HG02870 (cell line): ENCODE measurements around the gene SMG9.
"Not testable (repeated sequence)": the region's sequence is repeated elsewhere in the genome, so short reads cannot be mapped to it uniquely, and the experiment has no call there.

Experiments
- ATAC-seq: cut with Tn5 transposase; IDR thresholded peaks from one replicate; pipeline ENCODE4 v1.9.1; 2021; ENCODE audit warnings: mild to moderate bottlenecking, moderate library complexity; ENCODE audit not compliant: unreplicated experiment

The SMG9 gene

GRCh38 chr19:43780706-43781525, 26.2 kb upstream of the SMG9 start, which contains the start of gene KCNN4:
Gene KCNN4, minus strand, starts transcription at chr19:43780973. Its CDS starts 112 bp downstream, at chr19:43780861.
- ATAC-seq = no peak

- no peak for ATAC-seq
Observed at GRCh38 chr19:43779820-43780219, 25.1 kb upstream of the SMG9 start.

GRCh38 chr19:43779147-43779819, 24.5 kb upstream of the SMG9 start:
- no peak for ATAC-seq

GRCh38 chr19:43778651-43779050, 23.9 kb upstream of the SMG9 start:
- ATAC-seq = no peak

GRCh38 chr19:43777163-43777695, 22.5 kb upstream of the SMG9 start:
- ATAC-seq = no peak

DNA sequence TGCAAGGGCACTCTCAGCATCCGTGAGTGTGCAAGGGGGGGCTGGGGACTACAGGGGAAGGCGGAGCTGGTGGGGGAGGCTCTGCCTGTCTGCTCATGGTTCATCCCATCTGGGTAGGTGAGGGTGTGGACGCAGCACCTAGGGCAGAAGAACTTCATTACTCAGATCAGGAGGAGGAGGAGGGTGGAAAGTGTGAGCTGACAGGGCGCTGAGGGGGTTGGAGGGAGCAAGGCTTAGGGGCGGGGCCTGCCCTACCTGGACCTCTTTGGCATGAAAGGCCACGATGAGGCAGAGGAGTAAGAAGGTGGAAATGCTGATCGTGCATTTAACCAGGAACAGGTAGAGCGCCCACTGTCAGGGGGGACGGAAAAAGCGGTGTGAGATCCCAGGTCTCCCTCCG, 21.5 kb upstream of the SMG9 start:
- no peak for ATAC-seq

- ATAC-seq = no peak
Observed at GRCh38 chr19:43775299-43775890, 20.6 kb upstream of the SMG9 start.

GRCh38 chr19:43774940-43775258, 20.1 kb upstream of the SMG9 start:
- not testable (repeated sequence) for ATAC-seq

DNA sequence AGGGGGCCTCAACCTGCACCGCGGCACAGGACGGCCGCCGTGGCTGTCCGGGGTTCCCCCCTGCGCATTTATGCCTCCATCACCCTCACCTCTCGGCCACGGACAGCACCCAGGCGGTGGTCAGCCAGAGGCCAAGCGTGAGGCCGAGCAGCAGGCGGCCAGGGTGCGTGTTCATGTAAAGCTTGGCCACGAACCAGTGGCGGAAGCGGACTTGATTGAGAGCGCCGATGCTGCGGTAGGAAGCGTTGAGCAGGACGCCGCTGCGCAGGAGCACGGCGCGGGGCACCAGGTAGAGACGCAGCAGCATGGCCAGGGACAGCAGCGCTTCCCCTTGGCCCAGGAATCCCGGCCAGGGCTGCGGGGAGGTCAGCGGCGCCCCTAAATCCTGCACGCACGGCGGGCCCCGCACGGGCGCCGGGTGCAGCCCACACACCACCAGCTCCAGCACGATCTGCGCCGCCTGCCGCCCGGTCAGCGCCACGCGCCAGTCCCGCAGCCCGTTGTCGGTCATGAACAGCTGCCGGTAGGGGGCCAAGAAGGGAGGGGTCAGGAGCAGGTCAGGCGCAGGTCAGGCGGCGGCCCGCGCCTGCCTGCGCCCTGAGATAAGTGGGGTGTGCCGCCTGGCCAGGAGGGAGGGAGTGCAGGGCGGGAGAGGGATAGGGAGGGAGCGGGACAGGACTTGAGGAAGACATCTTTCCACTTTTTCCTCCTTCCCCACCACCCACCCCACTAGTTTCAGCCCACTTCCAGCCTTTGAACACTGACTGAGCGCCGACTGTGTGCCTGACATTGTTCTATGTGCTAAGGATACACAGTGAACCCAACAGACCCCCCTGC, 19.6 kb upstream of the SMG9 start:
- ATAC-seq = no peak

DNA sequence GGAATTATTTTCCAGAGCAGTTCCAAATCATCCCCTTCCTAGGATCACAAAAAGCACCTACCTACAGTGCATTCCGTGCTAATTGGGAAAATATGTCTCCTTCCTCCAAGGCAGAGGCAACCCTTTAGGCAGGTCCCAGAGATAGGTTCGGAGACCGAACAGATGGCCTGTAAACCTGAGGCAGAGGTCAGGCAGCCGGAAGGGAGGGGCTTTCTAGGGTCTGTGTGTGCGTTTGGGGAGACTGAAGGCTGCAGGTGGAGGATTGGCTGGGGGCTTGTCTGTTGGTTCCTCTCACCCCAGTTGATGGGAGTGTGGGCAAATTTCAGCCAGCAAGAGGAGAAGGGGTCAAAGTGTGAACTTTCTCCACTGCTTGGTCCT, 19.0 kb upstream of the SMG9 start:
- no peak for ATAC-seq

DNA sequence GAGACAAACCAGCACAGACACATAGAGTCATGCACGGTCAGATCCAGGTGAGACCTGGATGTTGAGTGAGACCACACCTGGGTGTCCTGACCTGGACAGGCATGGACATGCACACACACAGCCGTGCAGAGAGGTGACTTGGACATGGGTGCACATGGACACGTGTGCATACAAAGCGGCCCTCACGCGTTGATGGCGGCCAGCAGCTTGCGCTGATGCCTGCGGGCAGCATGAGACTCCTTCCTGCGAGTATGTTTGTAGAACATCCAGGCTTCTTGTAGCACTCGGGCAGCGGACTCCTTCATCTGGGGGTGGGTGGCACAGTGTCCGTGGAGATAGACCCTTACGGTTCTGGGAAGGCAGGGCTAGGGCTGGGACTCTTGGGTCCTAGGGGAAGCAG, 14.5 kb upstream of the SMG9 start:
- ATAC-seq = no peak

DNA sequence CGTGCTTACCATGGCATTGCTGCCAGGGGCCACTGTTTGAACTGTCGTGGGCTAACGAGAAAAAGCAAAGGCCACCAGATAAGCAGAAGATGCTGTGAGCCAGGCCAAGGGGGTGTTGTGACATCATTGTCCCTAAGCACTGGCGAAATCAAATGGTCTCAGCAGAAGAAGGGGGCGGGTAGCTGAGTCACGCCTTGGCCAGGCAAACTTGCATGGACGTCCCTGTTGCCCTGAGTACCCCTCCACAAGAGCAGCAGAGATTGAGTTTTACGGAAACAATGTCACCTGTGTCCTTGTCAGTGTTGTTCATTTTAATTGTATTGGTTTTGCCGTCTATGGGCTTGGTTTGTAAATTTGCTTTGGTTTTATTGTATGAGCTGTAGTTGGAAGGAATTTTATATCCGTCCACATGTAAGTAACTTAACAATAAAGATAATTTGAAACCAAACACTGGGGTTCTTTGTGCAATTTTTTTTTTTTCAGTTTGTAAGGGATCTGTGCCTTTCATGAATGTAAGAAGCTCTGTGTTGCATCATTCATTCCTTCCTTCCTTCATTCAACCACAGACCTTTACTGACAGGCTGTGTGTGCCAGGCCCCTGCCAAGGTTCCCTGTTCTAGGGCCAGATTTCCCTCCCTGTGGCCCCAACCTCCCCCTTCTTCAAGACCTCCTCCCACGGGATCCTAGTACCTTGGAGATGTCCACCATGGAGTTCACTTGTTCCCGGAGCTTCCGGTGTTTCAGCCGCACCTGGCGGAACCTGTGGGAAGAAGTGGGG, 13.7 kb upstream of the SMG9 start:
- ATAC-seq = no peak

GRCh38 chr19:43767818-43768217, 13.1 kb upstream of the SMG9 start:
- ATAC-seq = no peak

GRCh38 chr19:43767316-43767715, 12.6 kb upstream of the SMG9 start:
- no peak for ATAC-seq

DNA sequence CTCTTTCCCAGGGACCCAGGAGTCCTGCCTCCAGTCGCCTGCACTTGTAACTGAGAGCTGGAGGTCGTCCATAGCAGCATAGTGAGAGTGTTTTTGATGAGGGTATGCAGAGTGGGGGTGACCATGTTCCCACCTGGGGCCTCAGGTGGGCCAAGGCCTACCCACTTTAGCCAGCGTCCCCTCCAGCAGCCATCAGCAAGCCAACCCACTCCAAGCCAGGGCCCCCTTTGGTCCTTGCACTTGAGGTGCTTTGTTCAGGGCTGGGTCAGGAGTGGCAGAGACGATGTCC, 11.9 kb upstream of the SMG9 start:
- no peak for ATAC-seq

DNA sequence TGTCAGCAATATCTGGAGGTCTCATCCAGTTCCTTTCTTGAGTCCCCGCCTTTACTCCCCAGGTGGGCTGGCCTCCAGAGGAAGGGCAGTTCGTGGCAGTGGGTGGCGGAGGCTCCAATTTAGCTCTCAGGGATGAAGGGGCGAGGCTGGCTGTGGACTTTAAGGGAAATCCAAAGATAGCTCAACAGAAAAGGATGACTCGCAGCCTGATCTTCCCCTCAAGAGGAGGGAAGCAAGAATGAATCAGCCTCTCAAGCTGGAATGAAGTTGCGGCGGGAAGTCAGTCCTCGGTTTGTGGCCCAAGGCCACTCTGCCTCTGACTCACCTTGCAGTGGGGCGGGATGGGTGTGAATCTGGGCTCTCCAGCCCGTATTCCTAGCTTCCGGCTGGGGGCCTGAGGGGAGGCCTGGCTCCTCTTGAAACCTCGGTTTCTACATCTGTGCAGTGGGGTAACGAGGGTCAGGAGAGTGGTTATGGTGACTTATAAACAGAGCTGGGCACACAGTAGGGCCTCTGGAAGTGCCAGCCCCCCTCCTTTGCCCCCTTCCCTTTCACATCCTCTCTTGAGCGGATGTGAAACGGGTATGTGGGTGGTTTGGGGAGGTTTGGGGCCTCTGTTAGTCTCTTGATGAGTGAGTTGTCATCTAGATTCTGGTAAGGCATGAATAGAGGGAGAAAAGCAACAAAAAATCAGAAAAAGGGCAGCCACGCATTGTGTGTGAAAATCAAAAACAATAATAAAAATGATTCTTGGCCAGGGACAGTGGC, 10.5 kb upstream of the SMG9 start:
- ATAC-seq = peak; percentile 62

DNA sequence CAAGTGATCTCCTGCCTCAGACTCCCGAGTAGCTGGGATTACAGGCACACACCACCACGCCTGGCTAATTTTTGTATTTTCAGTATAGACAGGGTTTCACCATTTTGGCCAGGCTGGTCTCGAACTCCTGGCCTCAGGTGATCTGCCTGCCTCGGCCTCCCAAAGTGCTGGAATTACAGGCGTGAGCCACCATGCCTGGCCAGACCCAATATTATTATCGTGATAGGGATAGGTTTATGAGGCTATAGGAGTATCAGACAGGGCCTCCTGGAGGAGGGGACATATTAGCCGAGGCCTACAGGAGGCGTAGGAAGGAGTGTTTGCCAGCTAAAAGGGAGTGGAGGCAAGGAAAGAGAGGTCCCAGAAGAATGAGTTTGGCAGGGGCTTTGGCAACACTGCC, 9.9 kb upstream of the SMG9 start:
- ATAC-seq = not testable (repeated sequence)

DNA sequence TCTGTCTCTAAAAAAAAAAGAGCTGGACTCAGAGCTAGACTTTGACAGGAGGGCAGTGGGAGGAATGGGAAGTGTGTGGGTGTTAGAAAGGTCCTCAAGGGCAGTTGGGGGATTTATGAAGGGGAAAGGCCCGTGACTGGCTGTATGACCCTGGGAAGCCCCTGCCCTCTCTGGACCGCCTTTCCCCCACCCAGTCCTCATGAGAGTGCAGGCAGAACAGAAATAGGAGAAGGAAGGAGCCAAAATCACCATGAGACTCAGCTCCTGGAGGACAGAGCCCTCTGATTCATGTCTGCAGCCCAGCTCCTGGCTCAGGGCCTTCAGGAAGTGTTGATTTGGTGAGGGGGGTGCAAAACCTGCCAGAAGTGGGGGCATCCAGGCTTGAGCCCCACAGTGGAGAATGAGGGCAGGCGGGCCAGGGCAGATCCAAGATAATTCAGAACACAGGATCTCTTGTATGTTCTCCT, 8.7 kb upstream of the SMG9 start:
- no peak for ATAC-seq

GRCh38 chr19:43762814-43763213, 8.1 kb upstream of the SMG9 start:
- ATAC-seq = no peak

DNA sequence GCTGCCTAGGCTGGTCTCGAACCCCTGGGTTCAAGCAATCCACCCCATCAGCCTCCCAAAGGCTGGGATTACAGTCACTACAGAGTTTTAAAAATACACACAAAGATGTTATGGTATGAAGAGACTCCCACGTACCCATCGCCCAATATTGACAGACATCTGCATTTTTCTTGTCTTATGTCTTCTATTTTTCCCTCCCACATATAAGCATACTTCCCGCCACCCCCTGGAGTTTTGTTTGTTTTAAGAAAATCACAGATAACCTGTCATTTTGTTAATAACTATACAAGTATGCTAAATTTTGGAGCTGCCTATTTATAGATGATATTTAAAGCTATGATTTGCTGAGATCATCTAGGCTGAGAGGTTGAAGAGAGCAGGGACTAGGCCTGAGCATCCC, 6.2 kb upstream of the SMG9 start:
- no peak for ATAC-seq
